ENCODE measurements around the gene GGNBP2.
"Not testable (repeated sequence)": the region's sequence is repeated elsewhere in the genome, so short reads cannot be mapped to it uniquely, and the experiment has no call there.

Gene GGNBP2

GRCh38 chr17:36544307-36545076, at the start of gene GGNBP2:
TSS of gene GGNBP2 (plus strand) at chr17:36544919. CDS start at chr17:36545725, 806 bp downstream.
- DNase-seq (ENCODE audit: low read depth) = peak; percentile 52

DNA sequence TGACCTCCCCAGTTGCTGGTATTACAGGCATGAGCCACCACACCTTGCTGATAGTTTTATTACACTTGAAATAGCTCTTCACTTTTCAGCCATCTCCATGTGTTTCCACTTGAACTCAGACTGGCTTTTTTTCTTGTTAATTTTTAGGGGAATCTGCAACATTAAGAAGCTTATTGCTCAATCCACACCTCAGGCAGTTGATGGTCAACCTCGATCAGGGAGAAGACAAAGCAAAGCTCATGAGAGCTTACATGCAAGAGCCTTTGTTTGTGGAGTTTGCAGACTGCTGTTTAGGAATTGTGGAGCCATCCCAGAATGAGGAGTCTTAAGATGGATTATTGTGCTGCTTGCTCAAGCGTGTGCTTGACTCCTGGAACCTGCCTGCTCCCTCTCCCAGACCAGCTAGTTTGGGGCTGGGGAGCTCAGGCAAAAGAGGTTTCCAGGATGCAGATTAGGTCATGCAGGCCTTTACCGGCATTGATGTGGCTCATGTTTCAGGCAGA, 49.6 kb upstream of the GGNBP2 start:
- DNase-seq (ENCODE audit: low read depth) = no peak

- DNase-seq (ENCODE audit: low read depth) = no peak
Measured at GRCh38 chr17:36496018-36496789, 48.5 kb upstream of the GGNBP2 start.

DNA sequence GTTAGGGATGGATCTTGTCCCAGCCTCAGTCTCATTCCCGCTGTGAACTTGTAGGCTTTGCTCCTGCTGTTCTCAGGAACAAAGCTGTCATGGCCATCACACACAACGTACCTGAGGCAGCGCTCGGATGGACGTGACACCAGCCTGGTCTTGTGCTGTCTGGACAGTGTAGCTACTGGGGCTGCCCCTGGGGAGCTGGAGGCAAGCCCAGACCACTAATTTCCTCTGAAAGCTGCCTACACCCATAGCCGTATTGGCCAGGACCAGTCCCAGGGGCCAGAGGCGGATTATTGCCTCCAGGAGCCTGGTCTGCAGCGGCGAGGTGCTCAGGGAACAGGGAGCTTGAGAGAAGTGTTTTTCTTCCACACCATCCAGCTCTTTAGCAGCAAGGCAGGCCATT, 46.6 kb upstream of the GGNBP2 start:
- DNase-seq (ENCODE audit: low read depth) = no peak

DNA sequence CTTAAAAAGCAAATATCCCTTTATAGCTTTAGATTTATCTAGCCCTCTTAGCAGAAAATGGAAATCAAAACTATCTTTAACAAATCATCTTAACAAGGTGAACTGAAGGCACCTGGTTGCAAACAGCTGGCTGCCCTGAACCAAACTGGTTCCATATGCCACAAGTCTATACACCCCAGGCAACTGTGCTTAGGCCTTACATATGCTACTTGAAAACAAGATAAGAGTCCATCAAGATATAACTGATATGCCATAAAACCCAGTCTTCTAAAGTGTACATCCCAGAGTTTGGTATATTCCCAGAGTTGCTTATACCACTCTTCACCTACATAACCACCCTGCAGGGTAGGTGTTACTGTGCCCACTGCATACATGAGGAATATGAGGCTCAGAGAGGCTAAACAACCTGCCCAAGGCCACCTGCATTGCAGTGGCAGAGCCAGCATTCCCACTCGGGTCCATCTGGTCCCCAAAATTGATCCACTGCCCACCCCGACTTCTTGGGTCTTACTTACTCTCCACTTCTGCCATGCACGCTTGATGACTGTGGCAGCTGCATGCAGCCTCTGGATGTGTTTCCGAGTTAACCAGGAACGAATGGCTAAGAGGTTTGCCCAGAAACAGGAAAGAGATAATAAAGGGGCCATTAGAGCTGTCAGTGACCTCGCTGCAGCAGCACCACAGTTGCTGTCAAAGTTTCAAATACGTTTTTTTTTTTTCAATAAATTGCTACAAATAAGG, 46.0 kb upstream of the GGNBP2 start:
- DNase-seq (ENCODE audit: low read depth) = no peak

GRCh38 chr17:36500745-36501225, 43.9 kb upstream of the GGNBP2 start:
- DNase-seq (ENCODE audit: low read depth) = no peak

DNA sequence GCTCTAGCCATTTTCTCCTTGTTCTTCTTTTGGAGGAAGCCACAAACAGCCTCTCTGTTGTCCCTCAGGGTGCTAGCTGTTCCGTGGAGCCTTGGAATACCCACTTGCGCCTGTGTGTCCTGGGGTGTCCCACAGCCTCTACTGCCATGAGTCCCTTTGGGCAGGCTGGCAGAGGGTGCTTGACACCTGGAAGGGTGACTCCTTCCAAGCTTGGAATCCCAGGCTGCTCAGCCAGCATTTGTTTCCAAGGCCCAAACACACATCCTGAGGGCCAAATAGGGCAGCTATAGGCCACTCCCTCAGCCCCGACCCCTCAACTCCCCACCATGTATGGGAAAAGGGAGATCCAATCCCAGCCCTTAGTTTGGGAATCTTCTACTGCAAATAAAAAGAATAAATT, 43.4 kb upstream of the GGNBP2 start:
- DNase-seq (ENCODE audit: low read depth) = no peak

DNA sequence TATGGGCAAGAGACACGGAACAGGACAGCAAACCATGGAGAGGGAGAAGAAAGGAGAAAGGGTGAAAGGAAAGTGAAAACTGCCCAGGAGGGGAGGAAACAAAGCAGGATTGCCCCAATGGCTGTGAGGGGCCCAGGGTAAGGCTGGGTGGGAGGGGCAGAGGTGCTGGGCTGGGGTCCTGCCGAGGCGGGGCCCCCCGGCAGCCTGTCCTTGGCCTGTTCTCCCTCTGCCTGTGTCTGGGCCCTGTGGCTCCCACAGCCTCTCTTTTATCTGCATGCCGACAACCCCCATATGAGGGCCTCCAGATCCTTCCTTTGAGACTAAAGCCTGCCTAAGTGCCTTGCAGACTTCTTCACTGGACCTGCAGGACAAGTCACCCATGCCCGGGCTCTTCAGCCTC, 42.8 kb upstream of the GGNBP2 start:
- DNase-seq (ENCODE audit: low read depth) = no peak

DNA sequence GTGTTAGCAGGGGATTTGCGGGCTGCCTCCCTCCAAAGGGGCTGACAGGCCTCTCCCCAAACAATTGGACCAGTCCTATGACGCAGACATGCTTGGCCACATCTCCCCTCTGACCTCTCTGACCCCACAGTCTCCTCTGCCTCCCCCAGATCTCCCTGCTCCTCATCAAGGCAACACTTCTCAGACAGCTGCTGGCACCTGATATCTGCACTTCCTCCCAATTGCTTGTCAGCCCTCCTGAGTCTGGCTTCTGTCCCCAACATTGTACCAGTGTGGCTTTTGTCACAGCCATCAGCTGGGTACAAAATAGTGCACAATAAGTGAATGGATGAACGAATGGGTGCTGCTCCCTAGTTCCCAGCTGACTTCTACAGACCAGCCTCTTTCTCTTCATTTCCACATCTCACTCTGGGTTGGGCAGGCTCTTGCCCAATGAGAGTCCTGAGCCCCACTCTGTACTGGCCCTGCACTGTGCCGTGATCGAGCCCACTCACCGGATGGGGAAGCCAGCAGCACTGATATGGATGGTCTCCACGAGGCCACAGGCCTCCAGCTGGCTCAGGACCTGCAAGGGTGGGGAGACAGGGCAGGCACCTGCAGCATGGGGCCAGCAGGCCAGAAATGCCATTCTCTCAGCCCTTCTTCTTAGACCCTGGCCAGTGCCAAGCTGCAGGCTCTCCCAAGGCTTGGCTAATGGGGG, 41.1 kb upstream of the GGNBP2 start:
- DNase-seq (ENCODE audit: low read depth) = no peak

- DNase-seq (ENCODE audit: low read depth) = no peak
Measured at GRCh38 chr17:36504156-36504545, 40.6 kb upstream of the GGNBP2 start.

DNA sequence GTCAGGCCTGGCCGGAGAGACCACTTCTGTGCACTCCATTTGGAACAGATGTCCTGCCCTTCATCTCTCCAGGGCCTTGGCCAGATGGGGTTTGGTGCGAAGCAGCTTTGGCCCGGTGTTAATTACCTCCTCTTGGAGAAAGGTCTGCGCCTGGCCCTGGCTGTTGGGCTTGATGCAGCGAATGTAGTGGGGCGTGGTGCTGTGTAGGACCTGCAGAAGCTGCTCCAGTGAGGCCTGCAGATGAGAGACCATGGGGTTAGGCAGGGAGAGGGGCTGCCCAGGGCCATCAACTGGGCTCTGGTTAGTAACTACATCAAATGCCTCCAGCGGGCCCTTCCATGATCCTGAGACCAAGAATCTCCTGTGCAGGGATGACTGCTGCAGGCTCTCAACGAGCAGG, 39.5 kb upstream of the GGNBP2 start:
- no peak for DNase-seq (ENCODE audit: low read depth)

DNA sequence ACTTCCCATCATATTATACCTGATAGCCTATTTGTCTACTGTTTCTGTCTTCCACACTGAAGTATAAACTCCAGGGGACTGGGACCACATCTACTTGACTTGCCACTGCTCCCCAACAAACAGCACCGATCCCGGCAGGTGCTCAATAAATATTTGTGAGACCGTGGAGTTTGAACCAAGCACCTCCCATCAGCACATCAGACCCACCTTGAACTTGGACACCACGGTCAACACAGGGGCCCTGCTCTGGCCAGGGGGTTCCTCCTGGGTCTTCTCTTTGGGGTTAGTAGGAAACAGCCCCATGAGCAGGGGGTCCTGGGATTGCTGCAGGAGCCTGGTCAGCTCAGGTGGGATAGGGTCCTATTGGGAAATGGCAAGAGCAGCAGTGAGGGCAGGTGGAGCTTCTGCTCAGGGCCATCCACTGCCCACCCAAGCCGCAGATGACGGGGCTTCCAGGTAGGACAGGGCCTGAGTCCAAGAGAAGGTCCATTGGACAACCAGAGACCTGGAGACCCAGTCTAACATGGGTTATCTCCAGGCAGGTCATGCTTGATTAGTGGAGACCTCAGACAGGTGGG, 38.4 kb upstream of the GGNBP2 start:
- no peak for DNase-seq (ENCODE audit: low read depth)

- DNase-seq (ENCODE audit: low read depth) = no peak
Measured at GRCh38 chr17:36506831-36507230, 37.9 kb upstream of the GGNBP2 start.

DNA sequence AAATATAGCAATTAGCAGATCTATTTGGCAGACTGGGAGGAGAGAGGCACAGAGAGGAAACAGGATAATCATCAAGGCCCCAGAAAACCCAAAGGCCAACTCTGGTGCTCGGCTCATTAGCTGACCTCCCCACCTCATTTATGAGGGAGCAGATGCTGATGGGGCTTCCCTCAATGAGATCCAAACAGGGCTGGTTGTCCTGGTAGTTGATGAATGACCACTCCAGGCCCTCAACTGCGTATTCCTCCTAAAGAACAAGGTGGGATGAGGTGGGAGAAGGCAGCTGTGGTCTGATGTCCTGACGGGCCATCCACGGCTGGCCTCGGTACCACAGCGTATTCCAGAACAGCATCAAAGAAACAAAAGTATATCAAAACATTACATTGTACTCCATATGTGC, 37.5 kb upstream of the GGNBP2 start:
- no peak for DNase-seq (ENCODE audit: low read depth)

- not testable (repeated sequence) for DNase-seq (ENCODE audit: low read depth)
Measured at GRCh38 chr17:36508439-36508838, 36.3 kb upstream of the GGNBP2 start.

- no peak for DNase-seq (ENCODE audit: low read depth)
Measured at GRCh38 chr17:36509272-36509985, 35.3 kb upstream of the GGNBP2 start.

- no peak for DNase-seq (ENCODE audit: low read depth)
Measured at GRCh38 chr17:36510636-36511035, 34.1 kb upstream of the GGNBP2 start.

GRCh38 chr17:36511216-36511615, 33.5 kb upstream of the GGNBP2 start:
- DNase-seq (ENCODE audit: low read depth) = no peak

DNA sequence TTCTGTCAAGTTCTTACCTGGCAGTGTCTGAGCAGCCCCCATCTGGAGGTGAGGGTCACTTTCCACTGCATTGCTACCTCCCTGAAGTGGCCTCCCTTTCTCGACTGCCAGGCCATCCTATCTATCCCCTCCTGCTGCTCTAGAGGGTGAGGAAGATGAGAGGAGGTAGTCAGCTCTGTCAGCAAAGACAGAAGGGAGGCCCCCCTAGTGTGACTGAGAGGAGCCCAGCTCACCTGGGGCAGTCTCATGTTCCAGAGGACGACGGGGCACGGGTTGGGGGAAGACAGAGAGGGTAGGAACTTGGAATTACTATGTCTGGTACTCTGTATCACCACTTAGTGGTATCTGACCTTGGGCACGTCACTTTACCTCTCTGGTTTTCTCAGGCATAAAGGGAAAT, 32.1 kb upstream of the GGNBP2 start:
- no peak for DNase-seq (ENCODE audit: low read depth)

DNA sequence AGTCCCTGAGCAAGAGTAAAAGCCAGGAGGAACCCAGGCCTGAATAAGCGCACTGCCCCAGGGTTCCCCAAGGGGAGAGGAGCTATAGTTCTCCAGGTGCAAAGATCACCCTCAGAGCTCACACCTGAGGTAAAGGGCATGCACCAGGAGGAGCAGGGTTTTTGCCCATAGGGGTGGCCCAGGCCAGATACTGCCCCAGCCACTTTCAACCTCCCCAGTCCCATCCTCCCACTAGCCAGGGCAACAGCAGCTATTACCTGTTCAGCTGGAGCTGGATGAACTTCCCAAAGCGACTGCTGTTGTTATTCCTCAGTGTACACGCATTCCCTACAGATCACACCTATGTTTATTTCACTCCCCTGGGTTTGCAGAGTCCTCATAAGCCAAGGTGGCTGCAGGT, 29.9 kb upstream of the GGNBP2 start:
- DNase-seq (ENCODE audit: low read depth) = no peak

- no peak for DNase-seq (ENCODE audit: low read depth)
Measured at GRCh38 chr17:36515837-36516236, 28.9 kb upstream of the GGNBP2 start.

Data from GM04503 (cell line).